Endothelial cell of umbilical vein (primary cell): ENCODE data around the gene MIER2. TPM values are rescaled to one million over a fixed set of nuclear protein-coding genes. Genes with fewer than 3 reads are reported as not detected.

Source experiments
- BruUV-seq: library from RNA; stranded (reverse); fragments of 400-500 nt; replicated peaks from 2 replicates; lab custom pipeline; 2021; lab: Mats Ljungman, UMichigan
- CTCF ChIA-PET: fragments of 300-600, 350-600 bp; sonication (Branson Sonifier 250); formaldehyde crosslinking; loops from one replicate; lab custom pipeline; 2021; ENCODE audit warnings: antibody characterized with exemption, inconsistent platforms; lab: Charles Lee
- POLR2A ChIA-PET: fragments of 300-600, 350-600 bp; sonication (Branson Sonifier 250); formaldehyde crosslinking; loops from one replicate; lab custom pipeline; 2021; ENCODE audit warnings: antibody characterized with exemption, inconsistent platforms; lab: Charles Lee
- DNase-seq: peaks from one replicate; pipeline ENCODE4 v3.0.0-alpha.2; 2011; ENCODE audit warnings: low read depth, low spot score
- FAIRE-seq: peaks from 2 replicates; lab custom pipeline; 2011; peaks lifted over from hg19 to GRCh38; lab: Jason Lieb, UNC
- H2AFZ ChIP-seq: 2 replicates; pipeline ENCODE4 v1.6.0; 2012; ENCODE audit warnings: low read depth, low read length, control low read depth, inconsistent platforms
- H3K27ac ChIP-seq: 2 replicates; pipeline ENCODE4 v1.5.1; 2011; ENCODE audit warnings: low read depth, mild to moderate bottlenecking, control low read depth, low read length, moderate library complexity; ENCODE audit not compliant: insufficient read depth
- H3K27me3 ChIP-seq, 2 experiments: 2 replicates each; pipeline versions ENCODE4 v1.6.0 to v1.6.1; 2011; ENCODE audit warnings: low read length in 2 of 2, mixed read lengths in 1 of 2; ENCODE audit not compliant: control insufficient read depth in 2 of 2, insufficient read depth in 2 of 2
- H3K36me3 ChIP-seq, 2 experiments: 2 replicates in 1 of 2; 3 replicates in 1 of 2; pipeline ENCODE4 v1.5.1; 2011; ENCODE audit warnings: low read length in 2 of 2, mild to moderate bottlenecking in 1 of 2, moderate library complexity in 1 of 2; ENCODE audit not compliant: control insufficient read depth in 2 of 2, insufficient read depth in 2 of 2; ENCODE audit errors: extremely low read depth in 1 of 2
- H3K4me1 ChIP-seq: 3 replicates; pipeline ENCODE4 v1.5.1; 2011; ENCODE audit warnings: mild to moderate bottlenecking, low read length; ENCODE audit not compliant: control insufficient read depth, insufficient read depth; ENCODE audit errors: extremely low read depth
- H3K4me2 ChIP-seq: 2 replicates; pipeline ENCODE4 v1.6.1; 2011; ENCODE audit warnings: low read length, control low read depth, mixed read lengths; ENCODE audit not compliant: insufficient read depth
- H3K4me3 ChIP-seq, 3 experiments: fragments of 200-600 bp in 1 of 3; sonication (generic), shearing (Covaris generic) in 1 of 3; replicated peaks in 1 of 3; 2 replicates each; pipeline ENCODE4 v1.5.1; 2011 to 2016; ENCODE audit warnings: control low read depth in 3 of 3, low read length in 3 of 3, mild to moderate bottlenecking in 2 of 3, inconsistent platforms in 1 of 3, low read depth in 1 of 3, moderate library complexity in 1 of 3; ENCODE audit not compliant: insufficient read depth in 1 of 3
- H3K79me2 ChIP-seq: 2 replicates; pipeline ENCODE4 v1.6.0; 2012; ENCODE audit warnings: low read length, inconsistent platforms; ENCODE audit not compliant: control insufficient read depth, insufficient read depth
- H3K9ac ChIP-seq: replicated peaks from 2 replicates; pipeline ENCODE3; 2011; ENCODE audit warnings: low read length, control low read depth; ENCODE audit not compliant: insufficient read depth; ENCODE audit errors: extremely low read depth
- H3K9me1 ChIP-seq: replicated peaks from 3 replicates; pipeline ENCODE4 v1.6.0; 2011; ENCODE audit warnings: mild to moderate bottlenecking, low read length; ENCODE audit not compliant: control insufficient read depth, insufficient read depth; ENCODE audit errors: extremely low read depth
- H3K9me3 ChIP-seq: replicated peaks from 2 replicates; pipeline ENCODE4 v1.5.1; 2012; ENCODE audit warnings: low read length, inconsistent platforms; ENCODE audit not compliant: control insufficient read depth, insufficient read depth
- H4K20me1 ChIP-seq: replicated peaks from 2 replicates; pipeline ENCODE3; 2011; ENCODE audit warnings: mild to moderate bottlenecking, low read length; ENCODE audit not compliant: control insufficient read depth, insufficient read depth; ENCODE audit errors: extremely low read depth
- EZH2 ChIP-seq: IDR thresholded peaks from 2 replicates; pipeline ENCODE4 v1.6.1; 2012; ENCODE audit warnings: borderline replicate concordance, low read depth, mild to moderate bottlenecking, moderate library complexity, low read length, inconsistent platforms; ENCODE audit not compliant: severe bottlenecking
- FOS ChIP-seq: IDR thresholded peaks from 2 replicates; pipeline ENCODE4 v1.6.1; 2011; ENCODE audit warnings: mild to moderate bottlenecking, low read length, moderate library complexity, borderline replicate concordance; ENCODE audit not compliant: insufficient read depth
- GATA2 ChIP-seq: IDR thresholded peaks from 2 replicates; pipeline ENCODE4 v1.7.0; 2011; ENCODE audit warnings: low read depth, mild to moderate bottlenecking, moderate library complexity, mixed read lengths, low read length; ENCODE audit not compliant: insufficient read length, insufficient read depth
- JUN ChIP-seq: IDR thresholded peaks from 2 replicates; pipeline ENCODE4 v1.6.1; 2011; ENCODE audit warnings: borderline replicate concordance, low read depth; ENCODE audit not compliant: insufficient read length, insufficient read depth
- MYC ChIP-seq: IDR thresholded peaks from one replicate; pipeline ENCODE4 v1.6.1; 2011; ENCODE audit warnings: mild to moderate bottlenecking, low read depth, low read length
- POLR2A ChIP-seq: IDR thresholded peaks from 2 replicates; pipeline ENCODE4 v1.6.1; 2012; ENCODE audit warnings: low read depth, mild to moderate bottlenecking, control low read depth, low read length
- POLR2AphosphoS5 ChIP-seq: IDR thresholded peaks from 2 replicates; pipeline ENCODE4 v1.6.1; 2012; ENCODE audit warnings: low read depth, mild to moderate bottlenecking, control low read depth, low read length, moderate library complexity; ENCODE audit not compliant: insufficient read depth
- dilution Hi-C: fragments of 300-500 bp; cut with MboI; formaldehyde crosslinking; loops from one replicate; pipeline ENCODE4 v1.15.0; 2019; ENCODE audit warnings: low sequenced_read_pairs; ENCODE audit not compliant: extremely low pct_ligation_motif_present
- intact Hi-C: fragments of 100-400 bp; cut with micrococcal nuclease; formaldehyde crosslinking; loops from one replicate; pipeline ENCODE4 v1.10.0; 2022
- polyA plus RNA-seq, 4 experiments: library from polyadenylated mRNA; depleted of rRNA in 3 of 4; stranded (reverse) in 3 of 4; unstranded in 1 of 4; fragments of >200 nt; gene quantifications; 2 replicates each; pipeline versions ENCODE4 v1.2.1 to v1.2.3, GENCODE V29; 2011 to 2012; ENCODE audit warnings: missing spikeins in 1 of 4
- total RNA-seq: library from RNA; stranded (reverse); gene quantifications from 2 replicates; pipeline ENCODE4 v1.2.3, GENCODE V29; 2021
- TF ChIP-seq, protein P1 (sequence below): IDR thresholded peaks from 2 replicates; pipeline ENCODE4 v1.6.1; 2011; ENCODE audit not compliant: insufficient read depth, insufficient read length
- TF ChIP-seq, protein P2 (sequence below), 2 donors: IDR thresholded peaks; 1 replicate in 1 of 2; 2 replicates in 1 of 2; pipeline ENCODE4 v1.5.1; 2011; ENCODE audit warnings: low read length in 2 of 2, mild to moderate bottlenecking in 2 of 2, moderate library complexity in 2 of 2, control low read depth in 1 of 2, inconsistent platforms in 1 of 2, low read depth in 1 of 2; ENCODE audit not compliant: insufficient read depth in 1 of 2; ENCODE audit errors: extremely low read depth in 1 of 2

The MIER2 gene
- total and polyA plus RNA-seq, 2 donors (not counting 3 experiments of a cell fraction or from before 2014, with no cell fraction given): 20.3 to 44.9 TPM

DNA sequence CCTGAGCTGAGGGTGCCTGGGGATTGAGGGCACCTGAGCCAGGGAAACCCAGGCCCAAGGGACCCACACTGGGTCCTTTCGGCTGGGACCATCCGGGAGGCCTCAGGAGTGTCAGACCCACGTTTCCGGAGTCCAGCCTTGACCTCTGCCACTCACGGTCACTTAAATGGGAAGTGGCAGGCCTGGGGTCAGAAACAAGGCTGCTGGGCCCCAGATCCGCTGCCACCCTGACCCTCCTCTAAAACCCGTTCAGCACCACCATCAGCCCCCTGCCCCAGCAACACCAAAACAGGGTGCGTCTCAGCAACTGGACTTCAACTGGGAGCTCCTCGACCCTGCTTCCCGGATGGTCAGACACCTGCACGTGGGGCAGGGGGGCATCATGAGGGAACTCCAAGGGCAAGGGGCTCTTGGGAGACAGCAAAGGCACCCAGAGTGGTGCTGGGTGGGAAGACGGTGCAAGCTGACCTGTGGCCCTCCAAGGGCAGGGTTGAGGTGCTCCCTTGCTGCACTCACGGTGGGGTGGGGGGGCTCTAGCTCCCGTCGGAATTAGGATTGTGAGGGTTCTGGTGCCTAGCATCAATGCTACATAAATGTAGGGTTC is 52.2 kb downstream of the MIER2 start:
- POLR2A ChIA-PET: no interaction called here
- TF ChIP-seq, protein P1, sequence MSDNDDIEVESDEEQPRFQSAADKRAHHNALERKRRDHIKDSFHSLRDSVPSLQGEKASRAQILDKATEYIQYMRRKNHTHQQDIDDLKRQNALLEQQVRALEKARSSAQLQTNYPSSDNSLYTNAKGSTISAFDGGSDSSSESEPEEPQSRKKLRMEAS: no peak
- no peak for TF ChIP-seq MYC
- no peak for TF ChIP-seq GATA2
- no peak for TF ChIP-seq JUN
- no peak for TF ChIP-seq FOS
- no peak for TF ChIP-seq EZH2
- TF ChIP-seq POLR2A: no peak
- TF ChIP-seq POLR2AphosphoS5: no peak
- TF ChIP-seq, protein P2, sequence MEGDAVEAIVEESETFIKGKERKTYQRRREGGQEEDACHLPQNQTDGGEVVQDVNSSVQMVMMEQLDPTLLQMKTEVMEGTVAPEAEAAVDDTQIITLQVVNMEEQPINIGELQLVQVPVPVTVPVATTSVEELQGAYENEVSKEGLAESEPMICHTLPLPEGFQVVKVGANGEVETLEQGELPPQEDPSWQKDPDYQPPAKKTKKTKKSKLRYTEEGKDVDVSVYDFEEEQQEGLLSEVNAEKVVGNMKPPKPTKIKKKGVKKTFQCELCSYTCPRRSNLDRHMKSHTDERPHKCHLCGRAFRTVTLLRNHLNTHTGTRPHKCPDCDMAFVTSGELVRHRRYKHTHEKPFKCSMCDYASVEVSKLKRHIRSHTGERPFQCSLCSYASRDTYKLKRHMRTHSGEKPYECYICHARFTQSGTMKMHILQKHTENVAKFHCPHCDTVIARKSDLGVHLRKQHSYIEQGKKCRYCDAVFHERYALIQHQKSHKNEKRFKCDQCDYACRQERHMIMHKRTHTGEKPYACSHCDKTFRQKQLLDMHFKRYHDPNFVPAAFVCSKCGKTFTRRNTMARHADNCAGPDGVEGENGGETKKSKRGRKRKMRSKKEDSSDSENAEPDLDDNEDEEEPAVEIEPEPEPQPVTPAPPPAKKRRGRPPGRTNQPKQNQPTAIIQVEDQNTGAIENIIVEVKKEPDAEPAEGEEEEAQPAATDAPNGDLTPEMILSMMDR (IDR thresholded peaks at IDR 0.05; ENCODE audit: extremely low read depth in 1 of 2, insufficient read depth in 1 of 2, low read depth in 1 of 2, low read length in 2 of 2): no peak
- H3K27me3 ChIP-seq: peaks cover 16 to 28% of the 10 kb centered on the region in 2 experiments
- FAIRE-seq (no peak), DNase-seq (no peak)
- dilution Hi-C loops (no loop called here), intact Hi-C loops (loop anchor here (10.0 kb wide), 2 partner anchors 52 to 212 kb away; partner anchors contain the start of genes MIER2 and TPGS1)
- CTCF ChIA-PET: interaction anchor here (0.7 to 1.8 kb wide), 3 partner anchors 18 to 214 kb away, joined by 3 to 4 read pairs (median 3); no protein-coding TSS in a partner anchor
- H3K9me3 ChIP-seq: no peaks in the 10 kb centered on the region
- no peak overlapping the region for H3K9ac ChIP-seq
- H3K36me3 ChIP-seq: no peaks in the 10 kb centered on the region
- no peak overlapping the region for H3K4me2 ChIP-seq
- H3K79me2 ChIP-seq: no peaks in the 10 kb centered on the region
- no peak overlapping the region for H3K4me3 ChIP-seq
- BruUV-seq: no TSS peak
- peaks cover 11% of the 10 kb centered on the region for H3K4me1 ChIP-seq
- no peaks in the 10 kb centered on the region for H3K9me1 ChIP-seq
- H3K27ac ChIP-seq: no peak overlapping the region
- H4K20me1 ChIP-seq: no peaks in the 10 kb centered on the region
- H2AFZ ChIP-seq: no peak overlapping the region
